ENCODE measurements around the gene PTPRE.

DNA sequence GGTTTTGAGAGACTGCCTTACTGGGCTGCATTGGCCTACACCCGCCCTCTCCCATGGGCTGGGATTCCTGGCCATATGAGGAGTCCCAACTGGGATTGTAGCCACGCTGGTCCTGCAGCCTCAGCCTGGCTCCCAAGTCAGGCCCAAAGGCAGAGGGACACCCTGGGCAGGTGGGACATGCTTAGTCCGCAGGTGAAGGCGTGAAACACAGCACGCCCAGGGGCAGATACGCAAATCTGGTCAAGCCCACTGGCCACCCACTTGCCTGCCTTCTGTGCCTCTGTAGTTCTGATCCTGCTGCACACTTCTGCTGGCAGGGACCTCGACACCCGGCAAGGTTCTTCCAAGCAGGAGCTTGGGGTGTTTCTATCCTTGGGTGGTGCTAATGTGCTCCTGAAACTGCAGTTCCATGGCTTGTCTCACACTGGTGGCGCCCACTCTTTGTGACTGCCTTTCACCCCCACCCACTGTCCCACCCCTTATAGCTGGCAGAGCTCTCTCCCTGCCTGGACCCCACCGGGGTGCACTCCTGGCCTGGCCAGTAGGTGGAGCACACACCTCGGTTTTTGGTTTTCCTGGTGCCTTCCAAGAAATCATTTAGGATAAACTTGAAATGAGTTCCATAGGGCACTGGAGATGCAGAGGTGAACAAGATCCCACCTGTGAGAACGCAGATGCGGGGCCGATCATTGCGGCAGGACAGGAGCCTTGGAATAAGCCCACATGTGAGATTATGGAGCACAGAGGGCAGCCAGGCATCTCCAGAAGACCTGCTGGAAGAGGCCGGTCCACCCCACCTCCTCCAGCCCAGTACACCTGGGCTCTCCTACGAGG lies 171.4 kb downstream of the PTPRE start:
- TF ChIP-seq, protein P1, sequence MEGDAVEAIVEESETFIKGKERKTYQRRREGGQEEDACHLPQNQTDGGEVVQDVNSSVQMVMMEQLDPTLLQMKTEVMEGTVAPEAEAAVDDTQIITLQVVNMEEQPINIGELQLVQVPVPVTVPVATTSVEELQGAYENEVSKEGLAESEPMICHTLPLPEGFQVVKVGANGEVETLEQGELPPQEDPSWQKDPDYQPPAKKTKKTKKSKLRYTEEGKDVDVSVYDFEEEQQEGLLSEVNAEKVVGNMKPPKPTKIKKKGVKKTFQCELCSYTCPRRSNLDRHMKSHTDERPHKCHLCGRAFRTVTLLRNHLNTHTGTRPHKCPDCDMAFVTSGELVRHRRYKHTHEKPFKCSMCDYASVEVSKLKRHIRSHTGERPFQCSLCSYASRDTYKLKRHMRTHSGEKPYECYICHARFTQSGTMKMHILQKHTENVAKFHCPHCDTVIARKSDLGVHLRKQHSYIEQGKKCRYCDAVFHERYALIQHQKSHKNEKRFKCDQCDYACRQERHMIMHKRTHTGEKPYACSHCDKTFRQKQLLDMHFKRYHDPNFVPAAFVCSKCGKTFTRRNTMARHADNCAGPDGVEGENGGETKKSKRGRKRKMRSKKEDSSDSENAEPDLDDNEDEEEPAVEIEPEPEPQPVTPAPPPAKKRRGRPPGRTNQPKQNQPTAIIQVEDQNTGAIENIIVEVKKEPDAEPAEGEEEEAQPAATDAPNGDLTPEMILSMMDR (IDR thresholded peaks at IDR 0.05), result no peak
- TF ChIP-seq POLR2A (IDR thresholded peaks at IDR 0.05), result no peak

Data from lower leg skin (tissue), 3 donors.